Endothelial cell of umbilical vein (primary cell): ENCODE results near the gene TCF7L2. TPM values are rescaled to one million over a fixed set of nuclear protein-coding genes. Genes with fewer than 3 reads are reported as not detected.

Source experiments
- BruUV-seq: library from RNA; stranded (reverse); fragments of 400-500 nt; replicated peaks from 2 replicates; lab custom pipeline; 2021; lab: Mats Ljungman, UMichigan
- CTCF ChIA-PET: fragments of 300-600, 350-600 bp; sonication (Branson Sonifier 250); formaldehyde crosslinking; loops from one replicate; lab custom pipeline; 2021; ENCODE audit warnings: antibody characterized with exemption, inconsistent platforms; lab: Charles Lee
- POLR2A ChIA-PET: fragments of 300-600, 350-600 bp; sonication (Branson Sonifier 250); formaldehyde crosslinking; loops from one replicate; lab custom pipeline; 2021; ENCODE audit warnings: antibody characterized with exemption, inconsistent platforms; lab: Charles Lee
- DNase-seq: peaks from one replicate; pipeline ENCODE4 v3.0.0-alpha.2; 2011; ENCODE audit warnings: low read depth, low spot score
- FAIRE-seq: peaks from 2 replicates; lab custom pipeline; 2011; peaks lifted over from hg19 to GRCh38; lab: Jason Lieb, UNC
- H2AFZ ChIP-seq: 2 replicates; pipeline ENCODE4 v1.6.0; 2012; ENCODE audit warnings: low read depth, low read length, control low read depth, inconsistent platforms
- H3K27ac ChIP-seq: 2 replicates; pipeline ENCODE4 v1.5.1; 2011; ENCODE audit warnings: low read depth, mild to moderate bottlenecking, control low read depth, low read length, moderate library complexity; ENCODE audit not compliant: insufficient read depth
- H3K27me3 ChIP-seq, 2 experiments: 2 replicates each; pipeline versions ENCODE4 v1.6.0 to v1.6.1; 2011; ENCODE audit warnings: low read length in 2 of 2, mixed read lengths in 1 of 2; ENCODE audit not compliant: control insufficient read depth in 2 of 2, insufficient read depth in 2 of 2
- H3K36me3 ChIP-seq, 2 experiments: 2 replicates in 1 of 2; 3 replicates in 1 of 2; pipeline ENCODE4 v1.5.1; 2011; ENCODE audit warnings: low read length in 2 of 2, mild to moderate bottlenecking in 1 of 2, moderate library complexity in 1 of 2; ENCODE audit not compliant: control insufficient read depth in 2 of 2, insufficient read depth in 2 of 2; ENCODE audit errors: extremely low read depth in 1 of 2
- H3K4me1 ChIP-seq: 3 replicates; pipeline ENCODE4 v1.5.1; 2011; ENCODE audit warnings: mild to moderate bottlenecking, low read length; ENCODE audit not compliant: control insufficient read depth, insufficient read depth; ENCODE audit errors: extremely low read depth
- H3K4me2 ChIP-seq: 2 replicates; pipeline ENCODE4 v1.6.1; 2011; ENCODE audit warnings: low read length, control low read depth, mixed read lengths; ENCODE audit not compliant: insufficient read depth
- H3K4me3 ChIP-seq, 3 experiments: fragments of 200-600 bp in 1 of 3; sonication (generic), shearing (Covaris generic) in 1 of 3; replicated peaks in 1 of 3; 2 replicates each; pipeline ENCODE4 v1.5.1; 2011 to 2016; ENCODE audit warnings: control low read depth in 3 of 3, low read length in 3 of 3, mild to moderate bottlenecking in 2 of 3, inconsistent platforms in 1 of 3, low read depth in 1 of 3, moderate library complexity in 1 of 3; ENCODE audit not compliant: insufficient read depth in 1 of 3
- H3K79me2 ChIP-seq: 2 replicates; pipeline ENCODE4 v1.6.0; 2012; ENCODE audit warnings: low read length, inconsistent platforms; ENCODE audit not compliant: control insufficient read depth, insufficient read depth
- H3K9ac ChIP-seq: replicated peaks from 2 replicates; pipeline ENCODE3; 2011; ENCODE audit warnings: low read length, control low read depth; ENCODE audit not compliant: insufficient read depth; ENCODE audit errors: extremely low read depth
- H3K9me1 ChIP-seq: replicated peaks from 3 replicates; pipeline ENCODE4 v1.6.0; 2011; ENCODE audit warnings: mild to moderate bottlenecking, low read length; ENCODE audit not compliant: control insufficient read depth, insufficient read depth; ENCODE audit errors: extremely low read depth
- H3K9me3 ChIP-seq: replicated peaks from 2 replicates; pipeline ENCODE4 v1.5.1; 2012; ENCODE audit warnings: low read length, inconsistent platforms; ENCODE audit not compliant: control insufficient read depth, insufficient read depth
- H4K20me1 ChIP-seq: replicated peaks from 2 replicates; pipeline ENCODE3; 2011; ENCODE audit warnings: mild to moderate bottlenecking, low read length; ENCODE audit not compliant: control insufficient read depth, insufficient read depth; ENCODE audit errors: extremely low read depth
- CTCF ChIP-seq, 2 donors: IDR thresholded peaks; 1 replicate in 1 of 2; 2 replicates in 1 of 2; pipeline ENCODE4 v1.5.1; 2011; ENCODE audit warnings: low read length in 2 of 2, mild to moderate bottlenecking in 2 of 2, moderate library complexity in 2 of 2, control low read depth in 1 of 2, inconsistent platforms in 1 of 2, low read depth in 1 of 2; ENCODE audit not compliant: insufficient read depth in 1 of 2; ENCODE audit errors: extremely low read depth in 1 of 2
- EZH2 ChIP-seq: IDR thresholded peaks from 2 replicates; pipeline ENCODE4 v1.6.1; 2012; ENCODE audit warnings: borderline replicate concordance, low read depth, mild to moderate bottlenecking, moderate library complexity, low read length, inconsistent platforms; ENCODE audit not compliant: severe bottlenecking
- FOS ChIP-seq: IDR thresholded peaks from 2 replicates; pipeline ENCODE4 v1.6.1; 2011; ENCODE audit warnings: mild to moderate bottlenecking, low read length, moderate library complexity, borderline replicate concordance; ENCODE audit not compliant: insufficient read depth
- GATA2 ChIP-seq: IDR thresholded peaks from 2 replicates; pipeline ENCODE4 v1.7.0; 2011; ENCODE audit warnings: low read depth, mild to moderate bottlenecking, moderate library complexity, mixed read lengths, low read length; ENCODE audit not compliant: insufficient read length, insufficient read depth
- JUN ChIP-seq: IDR thresholded peaks from 2 replicates; pipeline ENCODE4 v1.6.1; 2011; ENCODE audit warnings: borderline replicate concordance, low read depth; ENCODE audit not compliant: insufficient read length, insufficient read depth
- MAX ChIP-seq: IDR thresholded peaks from 2 replicates; pipeline ENCODE4 v1.6.1; 2011; ENCODE audit not compliant: insufficient read depth, insufficient read length
- MYC ChIP-seq: IDR thresholded peaks from one replicate; pipeline ENCODE4 v1.6.1; 2011; ENCODE audit warnings: mild to moderate bottlenecking, low read depth, low read length
- POLR2A ChIP-seq: IDR thresholded peaks from 2 replicates; pipeline ENCODE4 v1.6.1; 2012; ENCODE audit warnings: low read depth, mild to moderate bottlenecking, control low read depth, low read length
- POLR2AphosphoS5 ChIP-seq: IDR thresholded peaks from 2 replicates; pipeline ENCODE4 v1.6.1; 2012; ENCODE audit warnings: low read depth, mild to moderate bottlenecking, control low read depth, low read length, moderate library complexity; ENCODE audit not compliant: insufficient read depth
- dilution Hi-C: fragments of 300-500 bp; cut with MboI; formaldehyde crosslinking; loops from one replicate; pipeline ENCODE4 v1.15.0; 2019; ENCODE audit warnings: low sequenced_read_pairs; ENCODE audit not compliant: extremely low pct_ligation_motif_present
- intact Hi-C: fragments of 100-400 bp; cut with micrococcal nuclease; formaldehyde crosslinking; loops from one replicate; pipeline ENCODE4 v1.10.0; 2022
- polyA plus RNA-seq, 4 experiments: library from polyadenylated mRNA; depleted of rRNA in 3 of 4; stranded (reverse) in 3 of 4; unstranded in 1 of 4; fragments of >200 nt; gene quantifications; 2 replicates each; pipeline versions ENCODE4 v1.2.1 to v1.2.3, GENCODE V29; 2011 to 2012; ENCODE audit warnings: missing spikeins in 1 of 4
- total RNA-seq: library from RNA; stranded (reverse); gene quantifications from 2 replicates; pipeline ENCODE4 v1.2.3, GENCODE V29; 2021

Gene TCF7L2
- total and polyA plus RNA-seq, 2 donors (not counting 3 experiments of a cell fraction or from before 2014, with no cell fraction given) = 9.9 to 21.8 TPM

- no peaks in the 10 kb centered on the region for H3K9me3 ChIP-seq
- intact Hi-C loops = loop anchor here (2.0 to 10.0 kb wide), 4 partner anchors 67 to 535 kb away; partner anchors contain the start of genes HABP2 and TCF7L2
- no peaks in the 10 kb centered on the region for H4K20me1 ChIP-seq
- H3K4me3 ChIP-seq = no peak overlapping the region
- dilution Hi-C loops = no loop called here
- POLR2A ChIA-PET = interaction anchor here (0.7 kb wide), 1 partner anchor 105 kb away, joined by 3 read pairs; no protein-coding TSS in a partner anchor
- no peaks in the 10 kb centered on the region for H3K9me1 ChIP-seq
- peaks cover 18% of the 10 kb centered on the region for H3K4me1 ChIP-seq
- H3K4me2 ChIP-seq = no peak overlapping the region
- H3K27ac ChIP-seq = no peak overlapping the region
- no peaks in the 10 kb centered on the region for H3K27me3 ChIP-seq
- no peak overlapping the region for H2AFZ ChIP-seq
- no TSS peak for BruUV-seq
- DNase-seq (no peak), FAIRE-seq (no peak)
- H3K9ac ChIP-seq = no peak overlapping the region
- CTCF ChIA-PET = interaction anchor here (1.0 to 1.4 kb wide), 4 partner anchors 50 to 365 kb away, joined by 3 to 5 read pairs (median 4); no protein-coding TSS in a partner anchor
- peaks cover 2% of the 10 kb centered on the region for H3K79me2 ChIP-seq
- no peak for TF ChIP-seq MYC
- TF ChIP-seq FOS = no peak
- TF ChIP-seq GATA2 = no peak
- TF ChIP-seq POLR2AphosphoS5 = no peak
- TF ChIP-seq CTCF (IDR thresholded peaks at IDR 0.05; ENCODE audit: extremely low read depth in 1 of 2, insufficient read depth in 1 of 2, low read depth in 1 of 2, low read length in 2 of 2) = no peak
- TF ChIP-seq POLR2A = no peak
- no peak for TF ChIP-seq JUN
- no peak for TF ChIP-seq EZH2
- no peak for TF ChIP-seq MAX
- H3K36me3 ChIP-seq = no peaks in the 10 kb centered on the region
These were observed 69.8 kb downstream of the TCF7L2 start for GRCh38 chr10:113019692-113020474.
